H1 (cell line): Measurements from ENCODE around the gene PRKAG1. TPM values are rescaled to one million over a fixed set of nuclear protein-coding genes. Genes with fewer than 3 reads are reported as not detected.

ENCODE experiments used
- GTF2F1 ChIP-seq: IDR thresholded peaks from 2 replicates; pipeline ENCODE4 v1.6.1; 2012; ENCODE audit warnings: low read depth, low read length, improper control_type of control experiment, borderline replicate concordance
- PHF8 ChIP-seq: fragments of 200-600 bp; sonication (generic); conservative IDR thresholded peaks from 2 replicates; pipeline ENCODE4 v1.7.1; 2012; ENCODE audit warnings: low read depth, mild to moderate bottlenecking, inconsistent platforms, low read length, moderate library complexity
- SIN3A ChIP-seq, 2 experiments: IDR thresholded peaks in 1 of 2; conservative IDR thresholded peaks in 1 of 2; 2 replicates each; pipeline ENCODE4 v1.6.1; 2011 to 2012; ENCODE audit warnings: low read length in 2 of 2, improper control_type of control experiment in 1 of 2, low read depth in 1 of 2, mild to moderate bottlenecking in 1 of 2
- SIX5 ChIP-seq: IDR thresholded peaks from 2 replicates; pipeline ENCODE4 v1.6.1; 2011; ENCODE audit warnings: mild to moderate bottlenecking, low read depth, low read length
- SRF ChIP-seq: IDR thresholded peaks from 2 replicates; pipeline ENCODE4 v1.6.1; 2011; ENCODE audit warnings: mild to moderate bottlenecking, low read depth, low read length, moderate library complexity
- polyA plus RNA-seq, 7 experiments: library from polyadenylated mRNA; depleted of rRNA in 3 of 7; stranded (reverse) in 5 of 7; unstranded in 2 of 7; fragments of >200 nt in 5 of 7; fragments of 200-250 nt in 2 of 7; gene quantifications; 1 replicate in 5 of 7; 2 replicates in 1 of 7; 4 replicates in 1 of 7; pipeline versions ENCODE4 v1.2.1 to v1.2.3, GENCODE V29; 2011 to 2013; ENCODE audit warnings: missing spikeins in 2 of 7, mixed read lengths in 2 of 7
- total RNA-seq: library from RNA; stranded (reverse); fragmentation: NEBNext Ultra II Directional; extraction: Animal tissue kit (Norgen Biotek cat#: 25700); gene quantifications from 2 replicates; pipeline ENCODE4 v1.2.1, GENCODE V29; 2021

The PRKAG1 gene
- total and polyA plus RNA-seq, 2 of the 8 experiments (the other 6 are each of a cell fraction or from before 2014, with no cell fraction given), result 38.6 to 57.5 TPM

DNA sequence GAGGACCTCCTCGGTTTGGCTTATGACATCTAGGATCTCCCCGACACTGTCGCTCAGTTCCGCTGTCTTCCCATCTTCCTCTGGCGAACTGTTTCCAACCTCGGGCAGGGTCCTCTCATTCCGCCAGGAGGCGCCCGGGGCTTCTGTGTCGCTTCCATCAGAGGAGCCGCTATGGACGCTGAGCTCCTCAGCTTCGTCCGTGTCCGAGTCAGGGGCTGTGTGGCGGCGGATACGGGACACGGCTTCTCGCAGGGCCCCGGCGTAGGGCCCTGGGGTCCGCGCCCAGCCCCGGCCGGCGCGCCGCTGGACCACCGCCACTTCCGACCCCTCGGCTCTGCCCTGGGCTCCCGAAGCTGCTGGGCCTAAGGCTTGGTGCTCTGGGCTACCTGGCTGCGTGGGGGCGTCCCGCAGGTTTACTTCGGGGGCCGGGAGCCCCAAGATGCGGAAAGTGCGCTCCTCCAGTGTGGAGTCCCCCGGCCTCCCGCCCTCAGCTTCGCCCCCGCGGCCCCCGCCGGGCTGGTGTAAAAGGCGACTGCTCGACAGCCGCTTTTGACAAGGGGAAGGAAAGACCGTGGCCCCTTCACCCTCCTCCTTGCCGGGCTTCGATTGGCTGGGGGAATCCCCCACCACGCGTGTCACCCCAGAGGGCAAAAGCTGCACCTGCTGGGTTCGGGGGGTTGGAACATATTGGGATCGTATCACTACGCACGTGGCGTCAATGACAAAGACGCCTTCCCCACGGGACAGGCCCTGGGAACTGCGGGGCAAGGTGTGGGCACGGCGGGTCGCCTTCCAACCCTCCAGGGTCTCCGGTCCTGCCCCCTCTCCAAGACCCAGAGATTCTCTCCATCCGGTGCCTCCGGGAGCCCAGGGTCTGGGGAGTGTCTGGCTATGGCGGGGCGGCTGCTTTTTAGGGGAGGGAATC, 21.5 kb downstream of the PRKAG1 start (continued):
- TF ChIP-seq SRF (no peak), GTF2F1 (no peak), SIX5 (no peak), PHF8 (no peak), SIN3A (conservative IDR thresholded peaks at IDR 0.05 in 1 of 2, IDR thresholded peaks at IDR 0.05 in 1 of 2; ENCODE audit: low read depth in 1 of 2, low read length in 2 of 2) (no peak)
- TF ChIP-seq, all 59 proteins: peak for 9
